SIG-M5 treated with dmso at 0.1 percent for 504 hours (cell line): ENCODE results near the gene SDK1.

Experiments
- DNase-seq: peaks from one replicate; lab custom pipeline; 2025; ENCODE audit not compliant: unreplicated experiment; lab: John Stamatoyannopoulos, UW

SDK1 gene, protein sequence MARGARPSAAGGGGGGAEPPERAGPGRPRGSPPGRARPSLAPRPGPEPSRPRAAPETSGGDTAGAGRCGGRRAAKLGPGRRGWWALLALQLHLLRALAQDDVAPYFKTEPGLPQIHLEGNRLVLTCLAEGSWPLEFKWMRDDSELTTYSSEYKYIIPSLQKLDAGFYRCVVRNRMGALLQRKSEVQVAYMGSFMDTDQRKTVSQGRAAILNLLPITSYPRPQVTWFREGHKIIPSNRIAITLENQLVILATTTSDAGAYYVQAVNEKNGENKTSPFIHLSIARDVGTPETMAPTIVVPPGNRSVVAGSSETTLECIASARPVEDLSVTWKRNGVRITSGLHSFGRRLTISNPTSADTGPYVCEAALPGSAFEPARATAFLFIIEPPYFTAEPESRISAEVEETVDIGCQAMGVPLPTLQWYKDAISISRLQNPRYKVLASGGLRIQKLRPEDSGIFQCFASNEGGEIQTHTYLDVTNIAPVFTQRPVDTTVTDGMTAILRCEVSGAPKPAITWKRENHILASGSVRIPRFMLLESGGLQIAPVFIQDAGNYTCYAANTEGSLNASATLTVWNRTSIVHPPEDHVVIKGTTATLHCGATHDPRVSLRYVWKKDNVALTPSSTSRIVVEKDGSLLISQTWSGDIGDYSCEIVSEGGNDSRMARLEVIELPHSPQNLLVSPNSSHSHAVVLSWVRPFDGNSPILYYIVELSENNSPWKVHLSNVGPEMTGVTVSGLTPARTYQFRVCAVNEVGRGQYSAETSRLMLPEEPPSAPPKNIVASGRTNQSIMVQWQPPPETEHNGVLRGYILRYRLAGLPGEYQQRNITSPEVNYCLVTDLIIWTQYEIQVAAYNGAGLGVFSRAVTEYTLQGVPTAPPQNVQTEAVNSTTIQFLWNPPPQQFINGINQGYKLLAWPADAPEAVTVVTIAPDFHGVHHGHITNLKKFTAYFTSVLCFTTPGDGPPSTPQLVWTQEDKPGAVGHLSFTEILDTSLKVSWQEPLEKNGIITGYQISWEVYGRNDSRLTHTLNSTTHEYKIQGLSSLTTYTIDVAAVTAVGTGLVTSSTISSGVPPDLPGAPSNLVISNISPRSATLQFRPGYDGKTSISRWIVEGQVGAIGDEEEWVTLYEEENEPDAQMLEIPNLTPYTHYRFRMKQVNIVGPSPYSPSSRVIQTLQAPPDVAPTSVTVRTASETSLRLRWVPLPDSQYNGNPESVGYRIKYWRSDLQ (N-terminal part only)

DNA sequence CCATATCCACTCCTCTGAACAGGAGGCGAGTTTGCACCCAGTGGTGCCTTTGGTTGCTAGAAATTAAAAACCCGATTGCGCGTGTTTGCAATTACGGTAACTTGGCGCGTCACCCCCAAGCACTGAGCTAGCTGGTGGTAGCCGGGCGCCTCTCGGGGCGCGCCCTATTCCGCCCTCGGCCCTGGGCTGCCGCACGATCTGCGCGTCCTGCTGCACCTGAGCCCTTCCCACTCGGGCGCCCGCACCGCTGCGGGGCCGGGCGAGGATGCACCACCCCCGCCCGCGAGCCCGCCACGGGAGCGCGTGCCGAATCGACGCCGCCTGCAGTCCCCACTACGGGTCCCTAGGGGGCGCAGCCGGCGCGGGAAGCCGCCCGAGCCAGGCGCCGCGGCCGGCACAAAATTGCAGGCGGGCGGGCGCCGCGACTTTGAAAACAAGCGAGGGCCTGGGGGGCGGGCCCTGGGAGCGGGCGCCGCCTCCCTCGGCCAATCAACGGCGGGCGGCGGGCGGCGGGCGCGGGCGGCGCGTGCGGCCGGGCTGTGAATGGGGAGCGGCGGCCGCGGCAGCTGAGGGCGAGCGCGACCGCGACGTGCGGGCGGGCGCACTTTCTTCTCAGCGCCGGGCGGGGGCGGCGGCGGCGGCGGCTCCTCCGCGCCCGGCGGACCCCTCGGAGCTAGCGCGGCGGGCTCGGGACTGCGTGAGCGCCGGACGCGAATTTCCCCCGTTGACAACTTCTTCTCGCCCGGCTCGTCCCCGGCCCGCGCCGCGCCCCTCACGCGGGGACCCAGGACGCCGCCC is at the start of gene SDK1:
TSS of gene SDK1 (plus strand) at position 602 of the 798 bp plus-strand sequence. CDS start 335 bp downstream, outside the sequence.
- peak; percentile 29 for DNase-seq

DNA sequence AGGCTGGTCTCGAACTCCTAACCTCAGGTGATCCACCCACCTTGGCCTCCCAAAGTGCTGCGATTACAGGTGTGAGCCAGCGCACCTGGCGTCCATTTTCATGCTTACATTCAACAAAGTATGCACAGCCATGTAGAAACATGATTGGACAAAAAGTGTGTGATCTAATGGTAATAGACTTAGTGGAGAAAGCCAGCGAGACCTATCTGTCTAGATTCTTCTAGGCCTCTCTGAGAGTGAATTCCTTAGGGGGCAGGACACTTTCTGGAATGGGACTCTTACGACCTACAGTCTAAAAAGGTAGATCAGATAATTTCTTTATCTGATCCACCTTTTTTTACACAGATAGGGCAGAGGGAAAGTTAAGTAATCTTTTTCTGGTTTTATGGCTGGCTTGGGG is 46.3 kb upstream of the SDK1 start:
- no peak for DNase-seq

DNA sequence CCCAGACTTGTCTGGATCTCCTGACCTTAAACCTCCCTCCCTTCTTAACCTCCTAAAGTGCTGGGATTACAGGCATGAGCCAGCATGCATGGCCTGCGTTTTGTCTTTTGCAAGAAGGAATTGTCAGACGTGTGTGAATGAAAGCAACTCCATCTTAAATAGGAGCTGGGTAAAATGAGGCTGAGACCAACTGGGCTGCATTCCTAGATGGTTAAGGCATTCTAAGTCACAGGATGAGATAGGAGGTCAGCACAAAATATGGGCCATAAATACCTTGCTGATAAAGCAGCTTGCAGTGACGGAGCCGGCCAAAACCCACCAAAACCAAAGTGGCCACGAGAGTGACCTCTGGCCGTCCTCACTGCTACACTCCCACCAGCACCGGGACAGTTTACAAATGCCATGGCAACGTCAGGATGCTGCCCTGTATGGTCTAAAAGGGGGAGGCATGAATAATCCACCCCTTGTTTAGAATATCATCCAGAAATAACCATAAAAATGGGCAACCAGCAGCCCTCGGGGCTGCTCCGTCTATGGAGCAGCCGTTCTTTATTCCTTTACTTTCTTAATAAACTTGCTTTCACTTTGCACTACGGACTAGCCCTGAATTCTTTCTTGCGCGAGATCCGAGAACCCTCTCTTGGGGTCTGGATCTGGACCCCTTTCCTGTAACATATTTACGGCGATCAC is 41.2 kb upstream of the SDK1 start:
- no peak for DNase-seq

DNA sequence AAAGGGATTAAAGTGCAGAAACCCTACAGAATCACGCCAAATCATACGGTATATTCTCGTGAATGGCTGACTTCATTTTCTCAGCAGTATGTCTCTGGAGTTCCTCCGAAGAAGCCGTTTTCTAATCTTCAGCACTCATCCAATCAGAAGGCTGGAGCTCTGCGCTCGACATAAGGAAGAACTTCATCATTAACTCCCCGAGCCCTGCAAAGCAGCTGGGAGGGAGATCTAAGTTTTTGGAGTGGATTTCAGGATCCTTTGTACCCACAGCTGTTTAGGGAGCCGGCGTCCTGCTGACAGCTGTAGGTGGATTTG is 40.7 kb upstream of the SDK1 start:
- DNase-seq = no peak

DNA sequence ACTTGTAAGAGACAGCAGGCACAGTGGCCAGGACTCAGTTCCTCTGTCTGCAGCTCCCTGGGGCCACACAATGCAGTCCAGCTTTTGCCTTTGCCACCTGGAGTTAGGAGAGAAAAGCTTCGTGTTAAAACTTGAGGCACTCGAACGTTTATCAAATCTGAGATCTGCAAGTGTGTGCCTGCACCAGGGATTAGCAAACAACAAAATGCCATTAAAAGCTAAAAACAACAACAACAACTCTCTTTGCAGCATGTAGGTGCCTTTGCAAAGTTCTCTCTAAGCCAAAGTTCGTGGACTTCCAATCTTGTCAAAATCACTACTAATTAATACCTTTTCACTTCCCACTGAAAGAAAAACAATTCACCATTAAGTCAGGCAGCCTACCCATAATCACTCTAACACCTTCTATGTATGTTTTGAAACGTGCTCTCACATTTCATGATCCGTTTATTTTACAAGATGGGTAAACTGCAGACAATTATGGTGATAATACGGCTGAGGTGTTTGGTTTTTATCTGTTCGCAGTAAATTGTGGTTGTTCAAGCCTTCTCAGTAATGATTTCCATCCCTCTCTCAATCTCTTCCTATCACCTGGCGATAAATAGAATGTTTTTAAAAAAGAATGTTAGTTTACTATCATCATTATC is 36.2 kb upstream of the SDK1 start:
- DNase-seq = no peak

DNA sequence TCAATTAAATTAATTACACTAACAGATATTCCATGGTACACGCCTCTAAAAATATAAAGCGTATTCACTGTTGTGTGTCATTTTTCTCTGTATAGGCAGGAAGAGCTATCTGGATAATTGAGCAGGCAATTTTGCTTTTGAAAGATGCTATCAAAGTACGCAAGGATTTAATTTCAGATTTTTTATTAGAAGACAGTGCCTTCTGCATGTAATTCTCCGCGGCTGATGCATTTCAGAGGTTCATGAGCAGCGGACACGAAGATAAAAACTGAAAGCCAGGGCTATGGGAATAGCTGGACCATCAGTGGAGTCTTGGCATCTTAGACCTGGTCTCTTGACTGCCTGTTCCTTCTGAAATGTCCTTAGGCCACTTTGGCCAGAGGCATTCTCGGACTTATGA is 35.7 kb upstream of the SDK1 start:
- no peak for DNase-seq

DNA sequence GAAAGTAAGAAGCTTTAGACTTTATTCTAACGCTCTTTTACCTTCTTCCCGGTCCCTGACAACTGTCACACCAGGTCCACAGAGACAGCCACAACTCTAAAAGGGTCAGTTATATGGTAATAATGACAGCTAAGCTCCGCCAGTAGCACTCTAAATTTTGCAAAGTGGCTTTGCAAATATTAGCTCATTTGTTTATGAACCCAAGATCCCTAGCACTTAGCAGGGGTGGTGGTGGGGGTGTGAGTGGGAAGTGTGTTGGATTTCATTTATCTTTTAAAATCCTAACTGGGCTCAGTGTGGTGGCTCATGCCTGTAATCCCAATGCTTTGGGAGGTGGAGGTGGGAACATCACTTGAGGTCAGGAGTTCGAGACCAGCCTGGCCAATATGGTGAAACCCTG is 34.8 kb upstream of the SDK1 start:
- DNase-seq = no peak

DNA sequence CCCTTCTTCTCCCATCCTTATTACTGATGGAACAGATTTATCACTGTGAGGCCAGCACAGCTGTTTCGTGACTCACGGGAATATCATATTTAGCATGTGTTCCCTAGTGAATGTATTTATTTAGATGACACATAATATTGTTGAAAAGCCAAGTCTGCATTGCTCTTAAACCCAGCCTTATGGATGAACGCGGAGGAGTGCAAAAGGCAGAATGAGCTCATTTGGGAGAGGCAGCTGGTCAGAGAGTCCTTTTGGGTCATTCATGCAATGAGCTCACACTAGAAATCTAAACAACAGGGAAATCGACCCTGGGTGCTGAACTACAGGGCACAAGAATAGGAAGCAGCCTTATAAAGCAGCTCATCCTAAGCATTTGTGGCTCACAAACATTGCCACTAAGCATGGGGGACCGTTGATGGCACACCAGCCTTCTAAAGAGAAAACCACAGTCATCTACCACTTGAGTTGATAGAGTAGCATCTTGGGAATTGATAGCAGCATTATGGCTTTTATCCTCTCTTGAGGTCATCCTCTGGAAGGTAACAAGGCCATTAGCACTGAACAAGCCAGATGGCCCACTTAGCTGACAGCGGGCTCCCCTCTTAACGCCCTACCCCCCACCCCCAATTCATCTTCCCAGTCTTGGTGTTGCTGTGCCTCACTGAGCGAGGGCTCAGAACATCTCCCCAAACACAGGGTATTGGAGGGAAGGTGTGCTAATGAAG is 32.9 kb upstream of the SDK1 start:
- no peak for DNase-seq

DNA sequence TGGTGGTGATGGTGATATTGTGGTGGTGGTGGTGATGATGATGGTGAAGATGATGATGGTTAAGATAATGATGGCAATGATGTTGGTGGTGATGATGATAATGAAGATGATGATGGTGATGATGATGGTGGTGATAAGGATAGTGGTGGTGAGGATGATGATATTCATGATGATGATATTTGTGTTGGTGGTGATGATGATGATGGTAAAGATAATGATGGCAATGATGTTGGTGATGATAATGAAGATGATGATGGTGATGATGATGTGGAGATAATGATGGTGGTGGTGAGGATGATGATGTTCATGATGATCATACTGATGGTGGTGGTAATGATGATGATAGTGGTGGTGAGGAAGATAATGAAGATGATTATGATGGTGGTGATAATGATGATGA is 30.7 kb upstream of the SDK1 start:
- no peak for DNase-seq

DNA sequence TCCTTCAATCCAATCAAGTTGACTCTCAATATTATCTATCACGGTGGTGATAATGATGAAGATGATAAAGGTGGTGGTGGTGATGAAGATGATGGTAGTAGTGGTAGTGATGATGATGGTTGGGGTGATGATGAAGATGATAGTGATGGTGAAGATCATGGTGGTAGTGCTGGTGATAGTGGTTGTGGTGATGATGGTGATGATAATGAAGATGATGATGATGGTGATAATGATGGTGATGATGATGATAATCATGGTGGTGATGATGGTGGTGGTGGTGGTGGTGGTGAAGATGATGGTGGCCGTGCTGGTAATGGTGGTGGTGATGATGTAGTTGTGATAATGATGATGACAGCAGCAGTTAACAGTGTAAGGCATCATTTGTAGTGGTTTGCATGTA is 29.8 kb upstream of the SDK1 start:
- DNase-seq = no peak

DNA sequence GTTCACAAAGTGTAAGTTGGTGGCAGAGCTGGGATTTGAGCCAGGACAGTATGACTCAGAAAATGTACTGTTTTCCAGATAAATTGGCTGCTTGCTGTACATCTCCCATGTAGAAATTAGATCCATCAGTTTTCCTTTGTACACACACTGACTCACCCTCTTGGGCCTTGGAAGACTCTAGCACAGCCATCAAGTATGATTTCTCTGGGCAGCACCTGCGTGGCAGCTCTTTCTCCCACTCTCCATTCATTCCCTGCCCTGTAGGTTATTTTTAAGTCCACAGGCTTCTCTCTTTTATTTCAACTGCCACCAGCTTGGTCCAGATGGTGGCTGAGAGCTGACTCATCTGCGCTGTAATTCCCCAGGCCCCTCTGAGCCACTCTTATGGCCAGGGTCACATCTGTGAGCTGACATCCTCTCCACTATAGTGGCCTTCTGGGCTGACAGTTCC is 28.3 kb upstream of the SDK1 start:
- DNase-seq = peak; percentile 4

DNA sequence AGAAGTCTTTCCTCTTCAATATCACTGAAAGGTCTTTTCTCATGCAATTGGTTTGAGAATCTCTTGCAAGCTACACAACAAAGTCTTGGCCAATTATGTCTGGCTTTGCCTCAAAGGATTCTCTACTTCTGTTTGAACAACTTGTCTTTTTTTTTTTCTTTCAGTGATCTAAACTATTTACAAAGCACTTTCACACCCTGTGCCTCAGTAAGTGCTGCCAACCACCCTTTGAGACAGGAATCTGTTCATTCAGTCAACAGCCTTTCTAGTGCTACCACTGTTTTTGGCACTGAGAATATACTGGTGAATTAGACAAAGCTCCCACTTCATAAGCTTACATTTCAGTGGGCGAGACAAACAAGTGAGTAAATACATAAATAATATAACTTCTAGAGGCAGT is 26.9 kb upstream of the SDK1 start:
- no peak for DNase-seq

DNA sequence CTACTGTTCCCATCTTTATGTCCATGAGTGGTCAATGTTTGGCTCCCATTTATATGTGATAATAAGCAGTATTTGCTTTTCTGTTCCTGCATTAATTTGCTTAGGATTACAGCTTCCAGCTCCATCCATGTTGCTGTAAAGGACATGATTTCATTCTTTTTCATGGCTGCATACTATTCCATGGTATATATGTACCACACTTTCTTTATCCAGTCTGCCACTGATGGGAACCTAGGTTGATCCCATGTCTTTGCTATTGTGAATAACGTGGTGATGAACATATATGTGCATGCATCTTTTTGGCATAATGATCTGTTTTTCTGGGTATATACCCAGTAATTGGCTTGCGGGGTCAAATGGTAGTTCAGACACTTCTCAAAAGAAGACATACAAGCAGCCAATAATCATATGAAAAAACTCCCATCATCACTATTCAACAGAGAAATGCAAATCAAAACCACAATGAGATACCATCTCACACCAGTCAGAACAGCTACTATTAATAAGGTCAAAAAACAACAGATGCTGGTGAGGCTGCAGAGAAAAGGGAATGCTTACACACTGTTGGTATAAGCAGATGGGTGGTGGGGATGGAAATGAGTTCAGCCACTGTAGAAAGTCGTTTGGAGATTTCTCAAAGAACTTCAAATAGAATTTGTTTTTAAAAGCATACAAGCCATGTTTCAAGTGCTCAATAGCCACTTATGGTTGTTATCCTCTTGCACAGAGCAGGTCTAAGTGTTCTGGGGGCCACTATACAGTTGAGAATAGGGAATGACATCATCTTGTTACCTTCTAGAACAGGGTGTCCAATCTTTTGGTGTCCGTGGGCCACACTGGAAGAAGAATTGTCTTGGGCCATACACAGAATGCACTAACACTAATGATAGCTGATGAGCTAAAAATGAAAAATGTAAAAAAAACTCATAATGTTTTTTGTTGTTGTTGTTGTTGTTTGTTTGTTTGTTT is 23.2 kb upstream of the SDK1 start:
- DNase-seq = no peak

DNA sequence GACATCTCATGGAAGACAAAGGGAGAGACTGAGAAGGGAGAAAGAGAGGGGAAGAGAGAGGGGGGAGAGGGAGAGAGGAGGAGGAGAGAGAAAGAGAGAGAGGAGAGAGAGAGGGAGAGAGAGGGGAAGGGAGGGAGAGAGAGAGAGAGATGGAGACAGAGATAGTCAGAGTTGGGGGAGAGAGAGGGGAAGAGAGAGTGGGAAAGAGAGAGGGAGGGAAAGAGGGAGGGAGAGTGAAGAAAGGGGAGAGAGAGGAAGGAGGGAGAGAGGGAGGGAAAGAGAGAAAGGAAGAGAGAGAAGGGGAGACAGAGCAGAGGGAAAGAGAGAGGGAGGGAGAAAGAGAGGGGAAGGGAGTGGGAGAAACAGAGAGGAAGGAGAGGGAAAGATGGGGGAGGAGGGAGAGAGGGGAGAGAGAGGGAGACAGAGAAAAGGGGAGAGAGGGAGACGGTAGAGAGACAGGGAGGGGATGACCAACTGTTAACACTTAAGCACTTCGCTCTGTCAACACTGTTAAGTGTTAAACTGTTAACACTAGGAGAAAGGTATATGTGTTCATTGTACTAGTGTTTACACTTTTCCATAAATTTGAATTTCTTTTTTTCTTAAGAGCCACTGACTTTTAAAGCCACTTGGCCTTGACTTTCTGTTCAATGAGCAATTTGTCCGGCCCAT is 21.8 kb upstream of the SDK1 start:
- DNase-seq = no peak

DNA sequence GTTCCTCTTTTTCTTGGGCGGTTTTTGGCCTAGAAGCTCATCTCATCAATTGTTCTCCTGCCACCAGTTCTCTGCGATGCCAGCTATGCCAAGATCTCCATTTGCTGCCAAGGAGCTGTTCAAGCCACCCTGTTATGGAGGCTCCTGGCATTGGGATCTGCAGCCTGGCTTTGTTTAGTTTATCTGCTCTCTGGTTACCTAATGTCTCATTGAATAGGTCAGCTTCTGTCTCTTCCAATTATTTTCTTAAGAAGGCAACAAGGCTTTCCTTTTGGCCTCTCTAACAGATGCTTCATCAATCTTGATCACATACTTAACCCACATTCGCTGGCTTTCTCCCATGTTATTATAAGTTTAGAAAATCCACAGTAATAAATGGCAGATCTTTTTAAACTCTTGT is 20.6 kb upstream of the SDK1 start:
- DNase-seq = no peak

DNA sequence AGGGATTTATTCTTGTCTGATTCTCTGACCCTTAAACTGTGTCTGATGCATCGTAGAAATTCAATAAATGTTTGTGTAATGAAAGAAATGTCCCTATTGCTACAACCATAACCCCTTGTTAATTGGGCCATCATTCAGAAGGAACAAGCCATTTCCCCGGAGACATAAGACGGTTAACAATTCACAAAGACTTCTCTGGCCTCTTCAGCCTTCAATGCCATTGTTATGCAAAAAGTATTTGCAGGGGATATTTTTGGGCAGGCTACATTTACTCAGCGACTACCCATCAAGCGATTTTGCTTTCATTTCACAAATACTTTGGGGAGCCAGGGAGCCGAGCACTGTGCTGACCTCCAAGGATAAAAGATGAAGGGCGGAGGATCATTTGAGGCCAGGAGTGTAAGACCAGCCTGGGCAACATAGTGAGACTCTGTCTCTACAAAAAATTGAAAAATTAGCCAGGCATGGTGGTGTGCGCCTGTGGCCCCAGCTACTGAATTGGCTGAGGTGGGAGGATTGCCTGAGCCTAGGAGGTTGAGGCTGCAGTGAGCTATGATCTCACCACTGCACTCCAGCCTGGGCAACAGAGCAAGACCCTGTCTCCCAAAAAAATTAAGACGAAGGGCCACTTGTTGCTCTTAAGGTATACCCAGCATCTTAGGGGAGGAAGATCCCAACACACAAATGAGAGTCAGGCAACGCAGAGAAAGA is 20.0 kb upstream of the SDK1 start:
- no peak for DNase-seq

DNA sequence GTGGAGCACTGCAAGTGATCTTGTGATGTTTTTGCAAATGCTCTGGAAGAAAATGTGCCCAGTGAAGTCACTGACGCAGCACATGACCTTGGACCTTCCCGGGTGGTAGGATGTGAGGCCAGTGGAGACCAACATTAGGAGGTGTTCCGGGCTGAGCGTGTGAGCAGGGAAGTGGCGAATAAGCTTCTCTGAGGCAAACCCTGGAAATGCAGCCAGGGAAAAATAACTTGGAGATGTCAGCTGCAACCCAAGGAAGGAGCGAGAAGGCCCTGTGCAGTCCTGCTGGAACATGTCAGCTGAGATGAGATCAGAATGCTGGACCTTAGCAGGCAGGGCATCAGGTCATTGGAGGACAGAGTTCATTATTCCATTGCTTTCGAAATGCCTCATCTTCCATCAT is 18.6 kb upstream of the SDK1 start:
- DNase-seq = no peak
